GM18867 (cell line): ENCODE data around the gene NT5DC3.
"Not testable (repeated sequence)": the region's sequence is repeated elsewhere in the genome, so short reads cannot be mapped to it uniquely, and the experiment has no call there.

Experiments used
- ATAC-seq: cut with Tn5 transposase; IDR thresholded peaks from one replicate; pipeline ENCODE4 v1.9.1; 2021; ENCODE audit warnings: mild to moderate bottlenecking, moderate library complexity; ENCODE audit not compliant: unreplicated experiment

NT5DC3 gene

GRCh38 chr12:103811791-103812190 is 29.2 kb downstream of the NT5DC3 start:
- no peak for ATAC-seq

DNA sequence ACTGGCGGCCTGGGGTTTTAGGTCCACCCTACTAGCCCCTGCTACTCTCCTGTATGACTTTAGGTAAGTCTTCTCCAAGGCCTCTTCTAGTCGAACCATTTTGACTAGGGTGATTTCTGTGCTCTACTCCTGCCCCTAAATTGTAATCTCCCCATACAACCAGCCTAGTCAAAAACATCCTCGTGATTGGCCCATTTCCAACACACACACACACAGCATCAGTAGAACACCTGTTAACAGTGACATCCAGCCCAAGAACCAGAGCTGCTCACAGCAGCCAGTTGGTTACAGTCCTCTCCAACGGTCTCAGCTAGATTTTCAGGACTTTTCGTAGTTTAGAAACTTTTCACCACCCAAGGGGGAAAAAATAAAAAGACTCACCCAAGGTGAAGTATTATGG is 30.9 kb downstream of the NT5DC3 start:
- no peak for ATAC-seq

DNA sequence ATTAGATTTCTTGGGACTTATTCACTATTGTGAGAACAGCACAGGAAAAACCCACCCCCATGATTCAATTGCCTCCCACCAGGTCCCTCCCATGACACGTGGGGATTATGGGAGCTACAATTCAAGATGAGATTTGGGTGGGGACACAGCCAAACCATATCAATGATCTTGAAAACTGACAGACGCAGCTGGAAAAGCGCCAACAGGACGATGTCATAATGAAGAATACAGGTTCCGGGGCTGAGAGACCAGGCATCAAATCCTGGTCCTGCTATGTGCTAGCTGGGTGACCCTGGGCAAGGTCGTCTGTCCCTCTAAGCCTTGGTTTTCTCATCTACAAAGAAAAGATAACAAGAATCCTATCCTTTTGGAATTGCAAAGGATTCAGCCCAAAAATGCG is 31.4 kb downstream of the NT5DC3 start:
- ATAC-seq = not testable (repeated sequence)

DNA sequence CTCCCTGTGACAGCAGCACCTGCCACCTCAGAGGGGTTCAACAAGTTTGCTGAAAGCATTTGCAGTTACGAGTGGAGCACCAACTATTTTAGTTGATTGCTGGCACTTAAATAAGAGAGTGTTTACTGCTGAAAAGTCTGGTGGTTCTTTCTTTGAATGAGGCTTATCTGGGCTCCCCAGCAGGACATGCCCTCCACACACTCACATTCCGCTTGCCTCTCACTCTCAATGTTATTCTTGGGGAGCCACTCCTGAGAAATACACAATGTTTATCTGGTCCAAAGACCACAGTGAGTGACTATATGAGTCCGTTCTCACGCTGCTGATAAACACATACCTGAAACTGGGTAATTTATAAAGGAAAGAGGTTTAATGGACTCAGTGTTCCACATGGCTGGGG is 31.9 kb downstream of the NT5DC3 start:
- no peak for ATAC-seq

GRCh38 chr12:103808239-103808880 is 32.7 kb downstream of the NT5DC3 start:
- no peak for ATAC-seq

DNA sequence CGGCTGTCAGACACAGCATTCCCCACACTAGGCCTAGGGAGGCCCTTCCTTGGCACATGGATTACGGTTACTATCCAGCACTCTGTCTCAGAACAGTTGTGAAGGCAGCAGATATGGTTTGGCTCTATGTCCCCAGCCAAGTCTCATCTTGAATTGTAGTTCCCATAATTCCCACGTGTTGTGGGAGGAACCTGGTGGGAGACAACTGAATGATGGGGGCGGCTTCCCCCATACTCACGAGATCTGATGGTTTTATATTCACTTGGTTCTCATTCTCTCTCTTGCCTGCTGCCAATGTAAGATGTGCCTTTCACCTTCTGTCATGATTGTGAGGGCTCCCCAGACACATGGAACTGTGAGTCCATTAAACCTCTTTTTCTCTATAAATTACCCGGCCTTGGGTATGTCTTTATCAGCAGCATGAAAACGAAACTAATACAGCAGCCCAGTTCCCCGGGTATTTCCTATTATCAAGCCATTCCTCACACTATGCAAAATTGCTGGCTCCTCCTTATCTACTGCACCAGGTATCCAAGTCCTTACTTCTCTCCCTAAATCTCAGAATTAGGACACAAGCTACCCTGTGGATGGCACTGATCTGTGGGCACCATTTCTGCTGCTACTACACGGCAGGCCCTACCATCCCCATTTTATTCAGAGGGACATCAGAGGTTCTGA is 33.3 kb downstream of the NT5DC3 start:
- no peak for ATAC-seq

DNA sequence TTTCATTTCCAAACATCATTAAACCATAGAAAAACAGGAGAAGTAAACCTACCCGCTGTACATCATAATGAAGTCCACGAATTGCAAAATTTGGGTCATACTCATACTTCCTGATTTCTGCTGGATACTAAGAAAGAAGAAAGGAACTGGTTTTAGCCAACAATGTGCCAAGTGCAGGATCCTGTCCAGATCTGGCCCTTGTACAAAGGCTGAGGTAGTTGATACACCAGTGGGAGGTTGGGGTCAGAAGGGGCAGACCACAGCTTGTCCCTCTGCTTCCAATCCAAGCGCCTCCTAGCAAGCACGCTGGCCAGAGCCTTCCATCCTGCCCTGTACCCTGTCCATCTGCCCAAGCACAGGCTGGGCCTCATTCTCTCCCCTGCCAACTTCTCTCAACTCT is 34.2 kb downstream of the NT5DC3 start:
- no peak for ATAC-seq

DNA sequence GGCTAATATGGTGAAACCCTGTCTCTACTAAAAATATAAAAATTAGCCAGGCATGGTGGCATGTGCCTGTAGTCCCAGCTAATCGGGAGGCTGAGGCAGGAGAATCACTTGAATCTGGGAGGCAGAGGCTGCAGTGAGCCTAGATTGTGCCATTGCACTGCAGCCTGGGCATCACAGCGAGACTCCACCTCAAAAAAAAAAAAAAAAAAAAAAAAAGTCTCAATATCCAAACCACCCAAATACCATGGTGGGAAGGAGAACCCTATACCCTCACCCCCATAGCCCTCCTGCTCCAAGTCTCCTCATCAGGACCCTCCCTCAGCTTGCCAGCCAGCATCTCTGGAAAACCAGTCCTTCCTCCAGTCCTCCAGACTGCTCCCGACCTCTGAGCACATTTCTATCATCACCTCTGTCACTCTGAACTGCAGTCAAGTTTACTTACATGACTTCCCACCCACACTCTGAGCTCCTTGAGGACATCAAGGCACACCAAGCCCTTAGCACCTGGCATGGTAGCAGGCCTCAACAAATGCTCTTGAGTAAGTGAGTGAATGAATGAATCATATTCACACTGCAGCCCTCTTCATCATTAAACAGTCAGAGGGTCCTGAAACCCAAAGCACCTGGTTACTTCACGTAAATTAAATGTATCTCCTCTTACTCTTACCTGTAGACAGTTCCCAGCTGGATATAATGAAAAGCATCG is 35.2 kb downstream of the NT5DC3 start:
- ATAC-seq = no peak

DNA sequence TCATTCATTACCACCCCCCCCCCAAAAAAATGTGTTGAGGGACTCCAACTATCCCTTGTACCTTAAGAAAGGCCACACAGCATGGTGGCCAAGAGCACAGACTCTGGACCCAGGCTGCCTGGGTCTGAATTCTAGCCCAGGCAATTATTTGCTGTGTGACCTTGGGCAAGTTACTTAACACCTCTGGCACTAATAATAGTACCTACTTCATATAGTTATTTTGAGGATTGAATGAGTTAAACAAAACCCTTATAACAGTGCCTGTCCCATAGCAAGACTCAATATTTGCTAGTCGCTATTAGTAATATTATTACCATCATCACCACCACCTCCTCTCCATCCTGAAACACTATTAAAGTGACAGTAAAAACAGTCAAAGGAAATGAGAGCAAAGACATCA is 37.2 kb downstream of the NT5DC3 start:
- ATAC-seq = no peak

GRCh38 chr12:103802586-103802886 is 38.5 kb downstream of the NT5DC3 start:
- ATAC-seq = no peak

- ATAC-seq = no peak
Observed at GRCh38 chr12:103801709-103802585, 39.1 kb downstream of the NT5DC3 start.

DNA sequence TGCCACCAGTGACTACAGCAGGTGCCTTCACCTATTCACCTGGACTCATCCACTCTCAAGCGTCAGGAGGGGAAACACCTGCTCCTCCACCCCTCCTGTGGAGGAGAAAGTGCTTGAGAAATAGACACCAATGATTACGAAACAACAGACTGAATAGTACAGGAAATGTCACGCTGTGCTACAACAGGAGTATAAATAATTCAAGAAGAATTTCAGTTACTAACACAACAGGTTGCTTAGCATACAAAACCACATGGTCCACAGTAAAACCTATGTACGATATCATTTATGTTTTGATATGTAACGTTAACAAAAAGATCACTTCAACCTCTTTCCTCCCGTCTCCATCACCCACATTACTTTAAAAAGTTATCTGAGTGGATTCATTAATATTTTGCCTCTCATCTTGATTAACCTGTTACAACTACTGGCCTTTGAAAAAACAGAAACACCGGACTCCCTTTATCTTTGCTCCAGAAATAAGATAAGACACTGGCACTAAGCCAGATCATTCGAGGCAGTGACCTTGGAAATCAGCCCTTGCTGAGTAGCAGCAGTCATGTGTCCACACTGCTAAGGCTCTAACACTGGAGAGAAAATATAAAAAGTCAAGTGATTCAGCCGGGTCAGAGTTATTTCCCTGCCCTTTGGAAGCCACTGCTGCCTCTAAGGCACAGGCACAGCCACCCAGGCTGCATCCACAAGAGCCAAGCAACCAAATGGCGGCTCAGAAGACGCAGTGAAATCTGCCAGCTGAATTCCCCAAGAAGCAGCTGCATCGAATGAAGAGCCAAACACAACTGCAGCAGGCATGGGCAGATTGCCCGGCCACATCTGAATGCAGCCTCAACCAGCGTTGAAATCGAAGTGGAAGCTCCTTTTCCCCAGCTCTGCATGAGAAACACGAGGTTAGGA is 40.9 kb downstream of the NT5DC3 start:
- ATAC-seq = no peak

DNA sequence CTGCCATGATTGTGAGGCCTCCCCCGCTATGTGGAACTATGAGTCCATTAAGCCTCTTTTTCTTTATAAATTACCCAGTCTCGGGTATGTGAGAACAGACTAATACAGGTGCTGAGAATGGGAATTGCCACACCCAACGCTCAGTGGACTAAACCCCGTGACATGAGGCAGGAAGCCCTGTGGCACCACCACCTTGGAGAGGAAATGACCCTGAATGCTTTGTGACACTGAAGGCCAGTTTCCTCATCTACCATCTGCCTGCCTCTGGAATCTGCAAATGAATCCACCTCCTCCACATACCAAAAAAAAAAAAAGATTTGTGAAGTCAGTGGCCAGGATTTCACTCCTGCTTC is 41.6 kb downstream of the NT5DC3 start:
- no peak for ATAC-seq

DNA sequence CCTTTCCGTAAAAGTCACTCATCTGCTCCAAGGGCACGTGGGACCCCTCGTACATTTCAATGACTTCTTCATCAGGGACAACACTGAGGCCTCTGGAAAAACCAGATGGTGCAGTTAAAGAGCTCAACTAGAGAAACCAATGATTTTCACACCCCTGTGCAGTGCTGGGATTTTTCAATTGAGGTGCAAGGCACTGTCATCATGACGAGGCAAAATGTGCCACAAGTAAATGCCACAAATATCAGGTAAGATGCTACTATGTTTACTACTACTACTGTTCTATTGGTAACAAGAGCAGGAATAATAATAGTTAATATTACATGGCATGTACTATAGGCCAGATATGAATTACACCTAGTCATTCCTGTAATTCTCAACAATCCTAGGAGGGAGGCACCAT is 42.4 kb downstream of the NT5DC3 start:
- no peak for ATAC-seq

DNA sequence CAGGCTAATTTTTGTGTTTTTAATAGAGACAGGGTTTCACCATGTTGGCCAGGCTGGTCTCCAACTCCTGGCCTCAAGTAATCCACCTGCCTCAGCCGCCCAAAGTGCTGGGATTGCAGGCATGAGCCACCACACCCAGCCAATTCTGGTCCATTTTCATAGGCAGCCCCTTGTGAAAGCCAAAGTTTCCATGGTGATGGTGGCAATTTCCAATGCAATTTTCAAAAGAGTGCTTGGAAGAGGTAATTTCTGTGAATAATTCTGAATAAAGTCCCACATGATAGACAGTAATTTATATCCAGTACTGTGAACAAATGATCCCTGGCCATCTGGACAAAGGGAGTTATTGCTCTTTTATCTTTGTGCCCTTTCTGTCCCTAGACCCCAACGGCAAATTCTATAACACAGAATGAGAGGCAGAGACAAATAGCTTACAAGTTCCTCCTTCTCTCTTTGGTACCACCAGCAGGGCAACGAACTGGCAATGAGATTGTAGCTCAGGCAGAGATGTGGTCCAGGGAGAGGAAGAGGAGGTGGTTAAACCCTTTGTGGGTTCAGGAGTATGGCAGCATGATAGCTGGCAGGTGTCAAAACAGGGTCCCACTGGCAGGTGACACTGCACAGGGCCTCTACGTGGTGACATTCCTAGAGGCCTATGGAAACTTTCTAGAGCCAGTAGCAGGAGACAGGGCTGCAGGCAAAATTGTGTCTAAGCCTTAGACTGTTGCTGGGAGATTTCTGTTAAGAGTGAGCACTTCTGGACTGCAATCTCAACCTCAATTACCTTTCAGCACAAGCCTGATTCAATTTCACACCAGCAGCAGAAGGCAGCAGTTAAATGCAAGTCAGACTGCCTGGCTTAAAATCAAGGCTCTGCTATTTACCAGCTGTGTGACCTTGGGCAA is 46.5 kb downstream of the NT5DC3 start:
- no peak for ATAC-seq

- no peak for ATAC-seq
Observed at GRCh38 chr12:103793512-103794045, 47.5 kb downstream of the NT5DC3 start.

- ATAC-seq = no peak
Observed at GRCh38 chr12:103793046-103793445, 48.0 kb downstream of the NT5DC3 start.

- ATAC-seq = no peak
Observed at GRCh38 chr12:103791350-103791920, 49.6 kb downstream of the NT5DC3 start.

DNA sequence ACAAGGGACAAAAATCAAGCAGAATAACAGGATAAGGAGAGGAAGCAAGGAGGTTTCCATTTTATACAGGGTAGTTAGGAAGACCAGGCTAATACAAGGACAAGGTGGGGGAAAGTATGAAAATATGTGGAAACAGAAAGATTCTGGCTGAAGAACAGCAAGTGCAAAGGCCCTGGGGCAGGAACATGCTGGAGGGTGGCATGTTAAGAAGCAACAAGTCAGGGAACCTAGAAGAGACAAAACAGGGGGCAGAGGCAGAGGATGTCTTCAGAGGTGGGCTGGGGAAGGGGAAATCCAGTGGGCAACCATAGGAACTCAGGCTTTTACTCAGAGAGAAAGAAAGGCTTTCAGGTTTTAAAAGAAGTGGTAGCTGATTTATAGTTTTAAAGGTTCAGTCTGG is 54.8 kb downstream of the NT5DC3 start:
- no peak for ATAC-seq
